Duodenal mucosa (tissue), 2 donors: ENCODE data around the gene EIPR1.
"Not testable (repeated sequence)": the region's sequence is repeated elsewhere in the genome, so short reads cannot be mapped to it uniquely, and the experiment has no call there.

Experiments
- H3K27ac ChIP-seq: one replicate; pipeline ENCODE4 v1.7.0; 2013; ENCODE audit warnings: low read depth, low read length
- H3K27me3 ChIP-seq, 2 donors: one replicate each; pipeline ENCODE4 v1.7.0; 2013; ENCODE audit warnings: low read length in 2 of 2, control low read depth in 1 of 2; ENCODE audit not compliant: insufficient read depth in 2 of 2, control insufficient read depth in 1 of 2
- H3K36me3 ChIP-seq, 2 donors: one replicate each; pipeline ENCODE4 v1.7.0; 2013; ENCODE audit warnings: low read length in 2 of 2, control low read depth in 1 of 2; ENCODE audit not compliant: insufficient read depth in 2 of 2, control insufficient read depth in 1 of 2
- H3K4me1 ChIP-seq, 2 donors: one replicate each; pipeline ENCODE4 v1.7.0; 2013; ENCODE audit warnings: low read length in 2 of 2, control low read depth in 1 of 2; ENCODE audit not compliant: insufficient read depth in 2 of 2, control insufficient read depth in 1 of 2
- H3K4me3 ChIP-seq, 2 donors: one replicate each; pipeline ENCODE4 v1.7.0; 2013; ENCODE audit warnings: low read length in 2 of 2, low read depth in 1 of 2
- H3K9ac ChIP-seq, 2 donors: one replicate each; pipeline ENCODE4 v1.7.0; 2013; ENCODE audit warnings: low read length in 2 of 2, low read depth in 1 of 2
- H3K9me3 ChIP-seq, 2 donors: one replicate each; pipeline ENCODE4 v1.7.0; 2013; ENCODE audit warnings: low read length in 2 of 2, control low read depth in 1 of 2; ENCODE audit not compliant: control insufficient read depth in 1 of 2

EIPR1 gene

DNA sequence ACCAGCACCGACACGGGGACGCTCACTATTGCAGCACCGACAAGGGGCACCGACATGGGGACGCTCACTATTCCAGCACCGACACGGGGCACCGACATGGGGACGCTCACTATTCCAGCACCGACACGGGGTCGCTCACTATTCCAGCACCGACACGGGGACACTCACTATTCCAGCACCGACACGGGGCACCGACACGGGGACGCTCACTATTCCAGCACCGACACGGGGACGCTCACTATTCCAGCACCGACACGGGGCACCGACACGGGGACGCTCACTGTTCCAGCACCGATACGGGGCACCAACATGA is 196.8 kb downstream of the EIPR1 start:
- H3K9me3 ChIP-seq, H3K4me1 ChIP-seq, H3K4me3 ChIP-seq, H3K27ac ChIP-seq, H3K27me3 ChIP-seq, H3K9ac ChIP-seq: not testable (repeated sequence)
- peaks cover 5 to 18% of the 10 kb centered on the region in 2 donors for H3K36me3 ChIP-seq

DNA sequence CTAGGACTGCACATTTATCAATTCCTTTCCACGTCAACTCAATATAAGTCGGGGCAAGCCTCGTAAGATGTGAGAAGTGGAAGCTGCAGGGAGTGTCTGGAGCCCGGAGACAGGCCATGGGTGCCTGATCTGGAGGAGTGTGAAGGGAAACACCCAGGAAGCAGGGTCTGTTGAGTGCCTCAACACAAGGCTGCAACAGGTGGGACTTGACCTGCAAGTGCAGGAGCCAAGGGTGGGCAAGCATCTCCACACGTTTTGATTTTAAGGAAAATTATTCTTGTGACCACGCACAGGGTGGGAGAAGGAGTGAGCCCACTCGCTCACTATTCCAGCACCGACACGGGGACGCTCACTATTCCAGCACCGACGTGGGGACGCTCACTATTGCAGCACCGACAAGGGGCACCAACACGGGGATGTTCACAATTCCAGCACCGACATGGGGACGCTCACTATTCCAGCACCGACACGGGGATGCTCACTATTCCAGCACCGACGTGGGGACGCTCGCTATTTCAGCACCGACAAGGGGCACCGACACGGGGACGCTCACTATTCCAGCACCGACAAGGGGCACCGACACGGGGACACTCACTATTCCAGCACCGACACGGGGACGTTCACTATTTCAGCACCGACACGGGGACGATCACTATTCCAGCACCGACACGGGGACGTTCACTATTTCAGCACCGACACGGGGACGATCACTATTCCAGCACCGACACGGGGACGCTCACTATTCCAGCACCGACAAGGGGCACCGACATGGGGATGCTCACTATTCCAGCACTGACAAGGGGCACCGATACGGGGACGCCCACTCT is 197.3 kb downstream of the EIPR1 start:
- Histone ChIP-seq H3K4me1 (no peaks in the 10 kb centered on the region), H3K27me3 (no peaks in the 10 kb centered on the region), H3K36me3 (peaks cover 5 to 18% of the 10 kb centered on the region in 2 donors), H3K4me3 (no peak overlapping the region), H3K9ac (no peak overlapping the region), H3K9me3 (peaks cover 0 to 7% of the 10 kb centered on the region in 2 donors), H3K27ac (no peak overlapping the region)

DNA sequence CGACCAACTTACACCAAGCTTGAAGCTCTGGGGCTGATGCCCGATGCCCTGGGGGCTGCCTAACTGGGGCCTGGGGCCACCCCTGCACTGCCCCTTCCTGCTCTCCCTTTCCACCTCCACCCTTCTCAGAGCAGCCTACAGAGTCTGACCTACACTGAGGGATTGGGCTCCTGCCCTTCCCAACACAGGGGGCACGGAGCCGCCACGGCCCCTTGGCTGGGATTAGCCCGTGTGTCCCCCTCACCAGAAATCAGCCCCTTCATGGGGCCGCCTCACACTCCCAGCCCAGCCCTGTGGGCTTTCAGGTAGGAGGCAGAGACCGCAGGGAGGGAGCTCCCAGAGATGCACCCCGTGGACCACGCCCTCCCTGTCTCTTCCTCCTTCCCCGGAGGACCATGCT is 198.0 kb downstream of the EIPR1 start:
- Histone ChIP-seq H3K9ac (no peak overlapping the region), H3K36me3 (peaks cover 5 to 20% of the 10 kb centered on the region in 2 donors), H3K9me3 (peaks cover 0 to 7% of the 10 kb centered on the region in 2 donors), H3K27me3 (no peaks in the 10 kb centered on the region), H3K27ac (no peak overlapping the region), H3K4me1 (no peaks in the 10 kb centered on the region), H3K4me3 (no peak overlapping the region)

DNA sequence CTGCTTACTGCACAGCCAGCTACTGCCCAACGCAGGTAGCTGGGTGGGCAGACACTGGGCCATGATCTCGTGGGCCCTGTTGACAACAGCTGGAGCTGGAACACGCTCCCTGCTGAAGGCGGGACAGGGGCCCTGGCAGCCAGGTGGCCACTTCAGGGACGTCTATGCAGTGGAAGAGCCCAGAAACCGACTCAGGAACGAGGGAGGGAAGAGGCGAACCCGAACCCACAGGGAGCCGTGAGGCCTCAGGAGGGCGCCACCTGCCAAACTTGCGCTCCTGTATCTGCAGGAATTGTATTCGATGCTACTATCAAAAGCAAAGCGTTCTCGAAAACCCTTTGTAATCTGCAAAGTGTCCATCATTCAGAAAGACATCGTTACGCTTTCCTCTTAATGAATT is 198.4 kb downstream of the EIPR1 start:
- H3K27me3 ChIP-seq = no peaks in the 10 kb centered on the region
- H3K9me3 ChIP-seq = peaks cover 0 to 7% of the 10 kb centered on the region in 2 donors
- H3K9ac ChIP-seq = no peak overlapping the region
- no peaks in the 10 kb centered on the region for H3K4me1 ChIP-seq
- H3K4me3 ChIP-seq = no peak overlapping the region
- no peak overlapping the region for H3K27ac ChIP-seq
- H3K36me3 ChIP-seq = peaks cover 5 to 22% of the 10 kb centered on the region in 2 donors

DNA sequence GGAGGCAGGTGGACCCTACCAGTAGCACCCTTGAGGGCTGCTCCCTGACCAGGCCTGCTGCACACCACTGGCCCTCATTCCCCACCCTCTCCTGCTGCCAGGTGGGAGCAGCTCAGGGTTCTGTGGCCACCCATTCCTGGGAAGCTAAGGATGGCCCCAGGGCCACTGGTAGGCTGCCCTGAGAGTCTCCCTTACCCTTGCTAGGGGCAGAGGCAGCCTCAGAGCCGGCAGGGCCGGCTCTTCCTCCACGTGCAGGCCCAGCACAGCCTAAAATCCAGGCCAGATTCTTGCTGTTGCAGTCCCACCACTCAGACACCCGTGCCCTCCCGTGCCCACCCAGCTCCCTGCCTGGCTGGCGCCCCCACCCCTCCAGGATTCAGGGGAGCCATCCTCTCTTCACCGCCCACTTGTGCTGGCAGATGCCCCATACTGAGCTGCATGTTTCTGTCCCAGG is 199.0 kb downstream of the EIPR1 start:
- H3K4me3 ChIP-seq = no peak overlapping the region
- H3K4me1 ChIP-seq = peaks cover 0 to 3% of the 10 kb centered on the region in 2 donors
- no peaks in the 10 kb centered on the region for H3K27me3 ChIP-seq
- H3K27ac ChIP-seq = no peak overlapping the region
- H3K9me3 ChIP-seq = peaks cover 0 to 7% of the 10 kb centered on the region in 2 donors
- peaks cover 5 to 22% of the 10 kb centered on the region in 2 donors for H3K36me3 ChIP-seq
- no peak overlapping the region for H3K9ac ChIP-seq

DNA sequence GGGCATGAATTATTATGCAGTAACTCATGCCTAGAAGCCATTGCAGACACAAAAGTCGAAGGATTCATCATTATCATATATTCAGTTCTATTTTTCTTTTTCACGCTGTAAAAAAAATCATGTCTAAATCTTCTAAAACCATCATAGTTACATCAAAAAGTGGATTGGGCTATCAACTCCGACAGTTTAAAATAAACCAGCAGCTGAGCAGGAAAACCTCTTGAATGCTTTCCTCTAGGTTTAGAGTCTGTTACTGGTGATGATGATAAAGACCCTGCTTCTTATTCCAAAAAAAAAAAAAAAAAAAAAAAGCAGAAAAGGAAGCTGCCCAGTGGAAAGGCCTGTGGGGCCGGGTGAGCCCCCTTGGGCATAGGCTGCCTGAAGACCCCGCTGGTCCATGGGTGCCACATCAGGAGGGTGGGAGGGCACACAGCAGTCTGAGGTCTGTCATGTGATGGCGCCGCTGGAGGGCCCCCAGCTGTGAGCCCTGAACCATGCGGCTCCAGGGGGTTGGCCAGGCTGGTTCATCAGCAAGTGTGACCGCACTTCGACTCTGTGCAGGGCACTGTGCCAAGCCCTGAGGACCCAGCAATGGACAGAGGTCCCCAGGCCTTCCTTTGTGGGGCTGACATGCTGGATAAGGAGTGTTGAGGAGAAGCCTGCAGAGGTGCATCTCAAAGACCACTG is 199.6 kb downstream of the EIPR1 start:
- Histone ChIP-seq H3K4me1 (peaks cover under 1 to 9% of the 10 kb centered on the region in 2 donors), H3K9me3 (peaks cover 0 to 7% of the 10 kb centered on the region in 2 donors), H3K4me3 (no peak overlapping the region), H3K9ac (no peak overlapping the region), H3K27ac (no peak overlapping the region), H3K36me3 (peaks cover 5 to 23% of the 10 kb centered on the region in 2 donors), H3K27me3 (no peaks in the 10 kb centered on the region)

DNA sequence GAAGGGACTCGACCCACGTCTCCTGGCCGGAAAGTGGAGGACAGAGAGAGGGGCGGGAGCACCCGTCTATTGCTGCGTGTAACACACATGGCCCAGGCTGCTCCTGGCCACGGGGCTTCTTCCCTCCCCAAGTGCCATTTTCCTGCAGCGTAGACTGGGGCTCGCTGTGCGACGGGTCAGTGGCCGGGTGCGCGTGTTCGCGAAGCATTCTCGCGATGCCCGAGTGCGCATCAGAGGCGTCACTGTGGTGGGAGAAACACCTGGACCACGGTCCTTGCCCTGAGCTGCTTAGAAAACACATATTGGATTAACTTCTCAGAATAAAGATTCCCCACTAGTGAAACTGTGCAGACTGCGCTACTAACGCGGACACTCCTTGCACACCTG is 200.8 kb downstream of the EIPR1 start:
- Histone ChIP-seq H3K36me3 (peaks cover 12 to 33% of the 10 kb centered on the region in 2 donors), H3K27ac (no peak overlapping the region), H3K4me1 (peaks cover 6 to 11% of the 10 kb centered on the region in 2 donors), H3K9ac (no peak overlapping the region), H3K9me3 (peaks cover 0 to 7% of the 10 kb centered on the region in 2 donors), H3K4me3 (no peak overlapping the region), H3K27me3 (no peaks in the 10 kb centered on the region)

DNA sequence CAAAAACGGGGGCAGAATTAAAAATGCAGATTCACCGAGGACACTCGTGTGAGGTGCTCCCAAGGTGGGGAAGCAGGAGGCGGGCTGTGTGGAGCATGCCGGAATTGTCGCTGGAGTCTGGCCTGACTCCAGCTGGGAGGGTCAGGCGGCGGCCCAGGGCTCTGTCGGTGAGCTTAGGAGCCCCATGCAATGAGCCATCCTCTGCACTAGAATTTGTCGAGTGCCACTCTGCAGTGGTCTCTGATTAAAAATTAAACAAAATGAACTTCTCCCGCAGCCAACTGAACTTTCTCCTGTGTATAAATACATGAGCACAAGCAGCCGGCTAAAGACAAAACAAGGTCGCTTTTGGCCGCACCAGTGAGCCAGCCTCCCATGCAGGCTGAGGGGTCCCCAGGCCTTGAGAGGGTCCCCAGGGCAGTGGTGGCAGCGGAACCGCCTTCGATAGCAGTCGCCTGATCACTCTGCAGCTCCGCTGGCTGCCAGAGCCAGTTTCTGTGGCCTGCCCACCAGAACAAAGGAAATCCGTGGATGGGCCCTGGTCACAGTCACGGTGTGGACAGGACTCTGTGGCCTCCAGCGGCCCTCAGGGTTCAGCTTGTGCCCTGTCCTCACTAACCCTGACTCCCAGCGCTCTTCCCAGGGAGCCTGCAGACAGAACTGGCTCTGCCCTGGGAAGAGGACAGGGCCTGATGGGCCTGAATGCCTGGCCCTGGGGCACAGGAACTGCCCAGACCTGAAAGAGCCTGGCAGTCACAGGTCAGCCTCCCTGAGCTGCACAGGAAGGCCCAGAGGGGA is 201.3 kb downstream of the EIPR1 start:
- no peak overlapping the region for H3K9ac ChIP-seq
- H3K36me3 ChIP-seq = peaks cover 17 to 31% of the 10 kb centered on the region in 2 donors
- H3K4me3 ChIP-seq = no peak overlapping the region
- no peak overlapping the region for H3K27ac ChIP-seq
- H3K27me3 ChIP-seq = no peaks in the 10 kb centered on the region
- H3K9me3 ChIP-seq = peaks cover 0 to 4% of the 10 kb centered on the region in 2 donors
- peaks cover 6 to 11% of the 10 kb centered on the region in 2 donors for H3K4me1 ChIP-seq

DNA sequence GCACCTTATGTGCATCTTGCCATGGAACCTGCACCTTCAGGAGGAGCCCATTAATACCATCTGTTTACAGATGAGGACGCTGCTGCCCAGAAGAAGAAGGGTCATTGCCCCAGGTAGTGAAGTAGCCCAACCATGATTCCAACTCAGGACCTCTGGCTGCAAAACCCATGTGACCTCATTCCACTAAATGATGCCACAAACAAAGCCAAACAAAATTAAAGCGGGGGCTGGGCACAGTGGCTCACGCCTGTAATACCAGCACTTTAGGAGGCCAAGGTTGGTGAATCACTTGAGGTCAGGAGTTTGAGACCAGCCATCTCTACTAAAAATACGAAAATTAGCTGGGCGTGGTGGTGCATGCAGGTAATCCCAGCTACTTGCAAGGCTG is 202.1 kb downstream of the EIPR1 start:
- Histone ChIP-seq H3K27ac (no peak overlapping the region), H3K4me3 (no peak overlapping the region), H3K4me1 (peaks cover 6 to 11% of the 10 kb centered on the region in 2 donors), H3K9ac (no peak overlapping the region), H3K36me3 (peaks cover 17 to 35% of the 10 kb centered on the region in 2 donors), H3K27me3 (no peaks in the 10 kb centered on the region), H3K9me3 (no peaks in the 10 kb centered on the region)
